ENCODE data around the gene TEX10.

Gene TEX10

GRCh38 chr9:100294341-100294740, 58.4 kb downstream of the TEX10 start:
- DNase-seq = no peak
- in situ Hi-C loops (cut with MboI; ENCODE audit: low pct_unique_long_range_greater_than_20kb, low sequenced_read_pairs) = no loop called here

- DNase-seq = no peak
- in situ Hi-C loops (cut with MboI; ENCODE audit: low pct_unique_long_range_greater_than_20kb, low sequenced_read_pairs) = no loop called here
Measured at GRCh38 chr9:100292414-100292813, 60.3 kb downstream of the TEX10 start.

GRCh38 chr9:100290714-100291113, 62.0 kb downstream of the TEX10 start:
- in situ Hi-C loops (cut with MboI; ENCODE audit: low pct_unique_long_range_greater_than_20kb, low sequenced_read_pairs) = no loop called here
- no peak for DNase-seq

- DNase-seq = no peak
- in situ Hi-C loops (cut with MboI; ENCODE audit: low pct_unique_long_range_greater_than_20kb, low sequenced_read_pairs) = no loop called here
Measured at GRCh38 chr9:100287186-100287585, 65.6 kb downstream of the TEX10 start.

DNA sequence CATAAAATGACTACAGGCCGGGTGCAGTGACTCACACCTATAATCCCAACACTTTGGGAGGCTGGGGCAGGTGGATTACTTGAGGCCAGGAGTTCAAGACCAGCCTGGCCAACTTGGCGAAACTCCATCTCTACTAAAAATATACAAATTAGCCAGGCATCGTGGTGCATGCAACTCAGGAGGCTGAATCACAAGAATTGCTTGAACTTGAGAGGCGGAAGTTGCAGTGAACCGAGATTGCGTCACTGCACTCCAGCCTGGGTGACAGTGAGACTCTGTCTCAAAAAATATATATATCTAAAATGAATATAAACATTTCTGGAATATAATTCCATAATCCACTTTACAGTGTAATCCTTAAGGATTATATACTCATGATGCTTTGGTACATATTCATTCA, 66.5 kb downstream of the TEX10 start:
- in situ Hi-C loops (cut with MboI; ENCODE audit: low pct_unique_long_range_greater_than_20kb, low sequenced_read_pairs) = no loop called here
- no peak for DNase-seq

- no peak for DNase-seq
- in situ Hi-C loops (cut with MboI; ENCODE audit: low pct_unique_long_range_greater_than_20kb, low sequenced_read_pairs) = no loop called here
Measured at GRCh38 chr9:100285601-100286000, 67.1 kb downstream of the TEX10 start.

GRCh38 chr9:100285080-100285479, 67.7 kb downstream of the TEX10 start:
- no peak for DNase-seq
- in situ Hi-C loops (cut with MboI; ENCODE audit: low pct_unique_long_range_greater_than_20kb, low sequenced_read_pairs) = no loop called here

GRCh38 chr9:100284247-100284646, 68.5 kb downstream of the TEX10 start:
- in situ Hi-C loops (cut with MboI; ENCODE audit: low pct_unique_long_range_greater_than_20kb, low sequenced_read_pairs) = no loop called here

DNA sequence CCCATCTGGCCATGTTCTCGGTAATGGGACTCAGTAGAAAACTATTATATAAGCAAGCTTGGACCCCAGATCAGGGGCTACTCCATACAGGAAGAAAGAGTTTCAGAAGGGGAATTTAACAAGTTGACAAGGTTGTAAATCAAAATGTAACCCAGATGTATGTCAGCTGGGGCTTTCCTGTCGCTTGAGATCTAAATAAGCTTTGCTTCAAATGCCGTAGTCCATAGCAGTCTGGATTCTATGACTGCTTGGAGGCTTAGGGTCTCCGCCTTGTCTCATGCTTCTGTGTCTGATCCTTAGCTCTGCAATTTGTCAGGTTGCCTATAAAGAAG, 70.4 kb downstream of the TEX10 start:
- in situ Hi-C loops (cut with MboI; ENCODE audit: low pct_unique_long_range_greater_than_20kb, low sequenced_read_pairs) = no loop called here
- DNase-seq = no peak

More at GRCh38 chr9:100284247-100284646, 68.5 kb downstream of the TEX10 start:
- DNase-seq = no peak

DNA sequence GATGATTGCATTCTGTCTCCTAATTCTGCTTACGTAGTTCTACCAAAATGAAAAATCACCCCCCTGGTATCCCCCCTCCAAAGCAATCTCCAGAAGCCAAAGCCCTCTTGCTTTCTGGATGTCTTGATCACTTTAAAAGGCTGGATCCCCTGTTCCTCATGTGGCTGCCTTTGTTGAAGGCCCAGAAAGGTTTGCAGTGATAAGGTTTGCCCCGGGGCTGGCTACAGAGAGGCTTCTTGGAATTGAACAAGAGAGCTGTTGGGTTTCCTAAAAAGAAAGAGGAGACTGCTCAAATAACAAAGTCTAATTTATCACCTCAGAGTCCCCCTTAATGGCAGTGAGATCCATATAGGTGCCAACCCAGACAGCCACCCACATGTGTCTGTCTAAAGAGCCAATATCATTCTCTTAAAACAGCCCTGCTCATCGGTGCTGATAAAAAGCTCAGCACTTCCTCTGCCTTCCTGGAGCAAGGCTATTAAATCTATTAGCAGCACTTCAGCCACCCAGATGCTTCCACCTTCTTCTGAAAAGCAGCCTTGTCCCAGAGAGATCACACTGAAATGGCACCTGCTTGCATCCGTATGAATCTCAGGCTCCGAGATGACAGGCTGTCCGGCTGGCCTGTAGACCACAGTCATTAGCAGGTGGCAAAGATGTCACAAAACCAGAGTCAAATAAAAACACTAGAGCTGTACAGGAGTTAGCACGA, 70.9 kb downstream of the TEX10 start:
- DNase-seq = no peak
- in situ Hi-C loops (cut with MboI; ENCODE audit: low pct_unique_long_range_greater_than_20kb, low sequenced_read_pairs) = no loop called here

GRCh38 chr9:100281066-100281465, 71.7 kb downstream of the TEX10 start:
- in situ Hi-C loops (cut with MboI; ENCODE audit: low pct_unique_long_range_greater_than_20kb, low sequenced_read_pairs) = no loop called here
- DNase-seq = no peak

DNA sequence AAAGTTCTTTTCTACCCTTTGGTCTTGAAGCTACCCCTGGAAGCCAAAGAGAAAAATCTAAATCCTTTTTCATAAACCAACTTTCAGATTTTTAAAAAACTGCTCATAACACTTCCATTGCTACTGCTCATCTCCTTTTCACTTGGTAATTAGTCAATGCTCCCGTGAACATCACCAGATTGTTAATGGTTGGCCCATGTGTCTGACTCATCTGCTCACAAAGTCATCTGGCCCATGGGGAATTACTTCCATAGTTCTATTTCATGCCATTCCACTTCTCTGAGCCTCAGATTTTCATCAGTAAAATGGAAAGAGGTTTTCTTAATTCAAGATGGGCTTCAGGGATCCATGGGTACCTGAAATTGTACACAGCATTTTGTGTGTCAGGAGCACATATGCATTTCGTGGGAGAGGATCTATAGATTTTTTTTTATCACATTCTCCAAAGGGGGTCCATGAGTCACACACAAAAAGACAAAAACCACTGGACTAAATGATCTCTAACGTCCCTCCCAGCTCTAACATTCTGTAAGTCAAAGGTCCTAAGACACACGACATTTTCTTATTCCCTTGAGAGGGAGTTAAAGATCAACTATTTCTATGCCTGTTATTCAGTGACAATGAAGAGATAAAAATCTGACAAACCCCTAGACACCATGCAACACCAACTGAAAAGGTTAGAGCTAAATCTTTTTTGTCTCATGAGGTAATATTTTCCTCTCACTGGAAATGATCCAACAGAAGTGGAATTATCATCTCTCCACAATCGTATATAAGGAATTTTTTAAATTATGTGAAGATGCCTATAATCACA, 75.4 kb downstream of the TEX10 start:
- in situ Hi-C loops (cut with MboI; ENCODE audit: low pct_unique_long_range_greater_than_20kb, low sequenced_read_pairs) = no loop called here
- DNase-seq = no peak

DNA sequence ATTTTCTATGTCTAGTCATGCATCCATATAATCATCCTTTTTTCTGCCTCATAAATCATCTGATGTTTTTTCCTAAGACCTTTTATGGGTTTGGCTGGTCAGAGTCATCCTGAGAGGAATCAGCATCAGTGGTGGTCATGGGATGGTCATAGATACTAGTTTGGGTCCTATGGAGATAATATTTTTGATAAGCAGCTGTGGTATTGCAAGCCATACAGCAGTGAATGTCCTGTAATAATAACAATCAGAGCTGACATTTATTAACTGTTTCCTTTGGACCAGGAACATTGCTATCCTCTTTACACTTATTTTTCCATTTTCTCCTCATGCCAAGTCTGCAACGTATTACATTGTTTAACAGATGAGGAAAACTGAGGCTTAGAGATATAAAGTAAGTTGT, 83.1 kb downstream of the TEX10 start:
- no peak for DNase-seq
- in situ Hi-C loops (cut with MboI; ENCODE audit: low pct_unique_long_range_greater_than_20kb, low sequenced_read_pairs) = no loop called here

DNA sequence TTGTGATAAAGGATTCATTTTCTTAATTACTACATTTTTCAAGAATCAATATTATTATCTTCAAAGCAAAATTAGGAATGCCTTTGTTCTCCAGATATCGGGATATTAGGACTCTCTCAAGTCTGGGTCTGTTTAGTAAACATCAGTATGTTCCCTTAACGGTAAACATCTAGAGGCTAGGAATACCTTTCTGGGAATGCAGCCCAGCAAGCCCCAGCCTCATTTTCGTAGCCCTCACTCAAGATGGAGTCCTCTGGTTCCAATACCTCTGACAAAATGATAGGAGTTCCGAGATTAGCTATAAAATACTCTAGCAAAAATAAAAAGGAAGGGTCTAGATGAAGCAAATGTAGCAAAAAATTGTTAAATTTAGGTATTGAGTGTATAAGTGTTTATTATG, 84.5 kb downstream of the TEX10 start:
- in situ Hi-C loops (cut with MboI; ENCODE audit: low pct_unique_long_range_greater_than_20kb, low sequenced_read_pairs) = no loop called here
- no peak for DNase-seq

GRCh38 chr9:100267211-100267610, 85.5 kb downstream of the TEX10 start:
- no peak for DNase-seq
- in situ Hi-C loops (cut with MboI; ENCODE audit: low pct_unique_long_range_greater_than_20kb, low sequenced_read_pairs) = no loop called here
